HL-60 (cell line): ENCODE results near the gene IFFO2.

Source experiments
- GABPA ChIP-seq: IDR thresholded peaks from 2 replicates; pipeline ENCODE4 v1.6.1; 2012; ENCODE audit warnings: low read depth
- POLR2AphosphoS5 ChIP-seq: IDR thresholded peaks from 2 replicates; pipeline ENCODE4 v1.6.1; 2012; ENCODE audit warnings: low read depth
- SPI1 ChIP-seq: IDR thresholded peaks from 2 replicates; pipeline ENCODE4 v1.6.1; 2012; ENCODE audit warnings: low read depth, mild to moderate bottlenecking, borderline replicate concordance
- TF ChIP-seq, protein P1 (sequence below): IDR thresholded peaks from one replicate; pipeline ENCODE4 v1.5.1; 2011; ENCODE audit warnings: low read length, control low read depth, inconsistent platforms; ENCODE audit not compliant: insufficient read depth
- TF ChIP-seq, protein P2 (sequence below): IDR thresholded peaks from 2 replicates; pipeline ENCODE4 v1.6.1; 2012; ENCODE audit warnings: low read depth; ENCODE audit not compliant: insufficient replicate concordance

DNA sequence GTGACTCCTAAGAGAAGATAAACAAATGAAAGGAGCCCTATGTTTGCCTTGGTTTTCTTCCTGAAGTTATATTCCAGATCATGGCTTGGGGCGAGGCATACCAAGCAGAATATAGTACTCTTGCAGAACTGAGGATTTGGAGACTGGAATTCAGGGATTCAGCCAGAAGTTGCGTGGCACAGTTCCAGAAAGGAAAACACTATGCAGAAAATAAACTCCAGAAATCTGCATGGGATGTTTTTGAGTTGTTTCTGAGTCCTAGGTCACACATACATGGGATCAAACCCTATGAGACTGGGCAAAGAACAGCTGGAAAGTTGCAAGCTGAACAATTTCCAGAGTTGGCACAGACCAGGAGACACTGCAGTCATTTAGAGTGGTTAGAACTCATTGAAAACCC lies 42.9 kb upstream of the IFFO2 start:
- TF ChIP-seq, protein P1, sequence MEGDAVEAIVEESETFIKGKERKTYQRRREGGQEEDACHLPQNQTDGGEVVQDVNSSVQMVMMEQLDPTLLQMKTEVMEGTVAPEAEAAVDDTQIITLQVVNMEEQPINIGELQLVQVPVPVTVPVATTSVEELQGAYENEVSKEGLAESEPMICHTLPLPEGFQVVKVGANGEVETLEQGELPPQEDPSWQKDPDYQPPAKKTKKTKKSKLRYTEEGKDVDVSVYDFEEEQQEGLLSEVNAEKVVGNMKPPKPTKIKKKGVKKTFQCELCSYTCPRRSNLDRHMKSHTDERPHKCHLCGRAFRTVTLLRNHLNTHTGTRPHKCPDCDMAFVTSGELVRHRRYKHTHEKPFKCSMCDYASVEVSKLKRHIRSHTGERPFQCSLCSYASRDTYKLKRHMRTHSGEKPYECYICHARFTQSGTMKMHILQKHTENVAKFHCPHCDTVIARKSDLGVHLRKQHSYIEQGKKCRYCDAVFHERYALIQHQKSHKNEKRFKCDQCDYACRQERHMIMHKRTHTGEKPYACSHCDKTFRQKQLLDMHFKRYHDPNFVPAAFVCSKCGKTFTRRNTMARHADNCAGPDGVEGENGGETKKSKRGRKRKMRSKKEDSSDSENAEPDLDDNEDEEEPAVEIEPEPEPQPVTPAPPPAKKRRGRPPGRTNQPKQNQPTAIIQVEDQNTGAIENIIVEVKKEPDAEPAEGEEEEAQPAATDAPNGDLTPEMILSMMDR, result no peak
- TF ChIP-seq, protein P2, sequence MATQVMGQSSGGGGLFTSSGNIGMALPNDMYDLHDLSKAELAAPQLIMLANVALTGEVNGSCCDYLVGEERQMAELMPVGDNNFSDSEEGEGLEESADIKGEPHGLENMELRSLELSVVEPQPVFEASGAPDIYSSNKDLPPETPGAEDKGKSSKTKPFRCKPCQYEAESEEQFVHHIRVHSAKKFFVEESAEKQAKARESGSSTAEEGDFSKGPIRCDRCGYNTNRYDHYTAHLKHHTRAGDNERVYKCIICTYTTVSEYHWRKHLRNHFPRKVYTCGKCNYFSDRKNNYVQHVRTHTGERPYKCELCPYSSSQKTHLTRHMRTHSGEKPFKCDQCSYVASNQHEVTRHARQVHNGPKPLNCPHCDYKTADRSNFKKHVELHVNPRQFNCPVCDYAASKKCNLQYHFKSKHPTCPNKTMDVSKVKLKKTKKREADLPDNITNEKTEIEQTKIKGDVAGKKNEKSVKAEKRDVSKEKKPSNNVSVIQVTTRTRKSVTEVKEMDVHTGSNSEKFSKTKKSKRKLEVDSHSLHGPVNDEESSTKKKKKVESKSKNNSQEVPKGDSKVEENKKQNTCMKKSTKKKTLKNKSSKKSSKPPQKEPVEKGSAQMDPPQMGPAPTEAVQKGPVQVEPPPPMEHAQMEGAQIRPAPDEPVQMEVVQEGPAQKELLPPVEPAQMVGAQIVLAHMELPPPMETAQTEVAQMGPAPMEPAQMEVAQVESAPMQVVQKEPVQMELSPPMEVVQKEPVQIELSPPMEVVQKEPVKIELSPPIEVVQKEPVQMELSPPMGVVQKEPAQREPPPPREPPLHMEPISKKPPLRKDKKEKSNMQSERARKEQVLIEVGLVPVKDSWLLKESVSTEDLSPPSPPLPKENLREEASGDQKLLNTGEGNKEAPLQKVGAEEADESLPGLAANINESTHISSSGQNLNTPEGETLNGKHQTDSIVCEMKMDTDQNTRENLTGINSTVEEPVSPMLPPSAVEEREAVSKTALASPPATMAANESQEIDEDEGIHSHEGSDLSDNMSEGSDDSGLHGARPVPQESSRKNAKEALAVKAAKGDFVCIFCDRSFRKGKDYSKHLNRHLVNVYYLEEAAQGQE, result no peak
- TF ChIP-seq POLR2AphosphoS5 (no peak), GABPA (no peak), SPI1 (no peak)
